Measurements from ENCODE around the gene IGSF8. TPM values are rescaled to one million over a fixed set of nuclear protein-coding genes. Genes with fewer than 3 reads are reported as not detected.

The IGSF8 gene, protein sequence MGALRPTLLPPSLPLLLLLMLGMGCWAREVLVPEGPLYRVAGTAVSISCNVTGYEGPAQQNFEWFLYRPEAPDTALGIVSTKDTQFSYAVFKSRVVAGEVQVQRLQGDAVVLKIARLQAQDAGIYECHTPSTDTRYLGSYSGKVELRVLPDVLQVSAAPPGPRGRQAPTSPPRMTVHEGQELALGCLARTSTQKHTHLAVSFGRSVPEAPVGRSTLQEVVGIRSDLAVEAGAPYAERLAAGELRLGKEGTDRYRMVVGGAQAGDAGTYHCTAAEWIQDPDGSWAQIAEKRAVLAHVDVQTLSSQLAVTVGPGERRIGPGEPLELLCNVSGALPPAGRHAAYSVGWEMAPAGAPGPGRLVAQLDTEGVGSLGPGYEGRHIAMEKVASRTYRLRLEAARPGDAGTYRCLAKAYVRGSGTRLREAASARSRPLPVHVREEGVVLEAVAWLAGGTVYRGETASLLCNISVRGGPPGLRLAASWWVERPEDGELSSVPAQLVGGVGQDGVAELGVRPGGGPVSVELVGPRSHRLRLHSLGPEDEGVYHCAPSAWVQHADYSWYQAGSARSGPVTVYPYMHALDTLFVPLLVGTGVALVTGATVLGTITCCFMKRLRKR
- 10 to 100 TPM; 34.5 to 35.9 TPM for total RNA-seq
- 42.1 TPM for polyA plus RNA-seq (2013, experiment 1 of 2)
- 37.2 TPM for polyA plus RNA-seq (2013, experiment 2 of 2)
- long read RNA-seq, experiment 1, transcript IGSF8-201 (7 exons, 2,343 nt) = major isoform, 8 of 32 reads
- long read RNA-seq, experiment 1, partial matches to known transcripts = 23 of 32 reads
- long read RNA-seq, experiment 1, other reads (novel, unspliced or antisense) = 1 of 32 reads
- long read RNA-seq, experiment 2, transcript IGSF8-201 (7 exons, 2,343 nt) = major isoform, 43 of 61 reads
- long read RNA-seq, experiment 2, partial matches to known transcripts = 6 of 61 reads
- long read RNA-seq, experiment 2, other reads (novel, unspliced or antisense) = 9 of 61 reads
- long read RNA-seq, experiment 3, transcript IGSF8-201 (7 exons, 2,343 nt) = major isoform, 95 of 119 reads
- long read RNA-seq, experiment 3, transcript IGSF8-202 (7 exons, 2,366 nt) = minor isoform, 6 of 119 reads
- long read RNA-seq, experiment 3, partial matches to known transcripts = 12 of 119 reads
- long read RNA-seq, experiment 3, other reads (novel, unspliced or antisense) = 5 of 119 reads
- long read RNA-seq, experiment 4, transcript IGSF8-201 (7 exons, 2,343 nt) = major isoform, 23 of 31 reads
- long read RNA-seq, experiment 4, partial matches to known transcripts = 6 of 31 reads
- long read RNA-seq, experiment 4, other reads (novel, unspliced or antisense) = 2 of 31 reads

DNA sequence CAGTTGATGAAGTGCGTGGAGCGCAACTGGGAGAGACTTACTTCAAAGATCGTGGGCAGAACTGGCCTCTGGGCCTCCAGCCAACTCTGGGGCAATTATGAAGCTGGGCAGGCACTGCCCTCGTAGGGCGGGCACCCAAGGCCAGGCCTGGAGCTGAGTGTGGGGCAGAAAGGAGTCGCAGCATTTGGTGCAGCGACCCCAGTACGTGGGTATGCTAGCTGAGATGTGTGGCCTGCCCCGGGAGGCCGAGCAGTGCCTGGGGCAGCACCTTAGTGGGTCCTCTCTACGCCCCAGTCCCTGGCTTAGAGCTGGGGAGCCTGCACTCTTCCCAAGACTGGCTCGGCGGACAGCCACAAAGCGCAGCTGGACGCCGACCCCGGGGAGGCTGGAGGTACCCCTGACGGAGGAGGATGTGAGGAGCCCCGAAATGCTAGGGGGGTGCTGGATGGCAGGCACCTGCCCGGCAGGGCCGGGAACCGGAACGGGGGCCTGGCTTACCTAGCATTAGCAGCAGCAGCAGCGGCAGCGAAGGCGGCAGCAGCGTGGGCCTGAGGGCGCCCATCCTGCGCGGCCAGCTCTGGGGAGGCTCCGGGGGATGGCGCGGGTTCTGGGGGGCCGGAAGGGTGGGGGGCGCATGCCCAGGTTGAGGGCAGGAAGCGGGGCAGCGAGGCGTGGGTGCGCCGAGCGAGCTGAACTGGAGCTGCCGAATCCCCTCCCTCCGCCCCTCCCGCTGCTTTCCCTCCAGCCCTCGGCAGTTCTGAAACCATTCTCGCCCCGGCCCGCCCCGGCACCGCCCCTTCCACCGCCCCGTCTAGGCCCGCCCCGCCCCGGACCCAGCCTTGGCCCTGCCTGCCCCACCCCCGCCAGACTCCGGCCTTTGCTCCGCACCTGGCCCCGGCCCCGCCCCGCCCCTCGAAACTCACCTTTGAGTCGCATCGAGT, at the start of gene IGSF8:
IGSF8 (minus strand) TSS at position 709 of the 941 bp plus-strand sequence; CDS start at position 562, 147 bp downstream.
- 5 to 30% methylated on average over 12 to 64 of the region's 64 CpGs for WGBS, 2 experiments (ENCODE audit: insufficient coverage in 1 of 2, insufficient read length in 1 of 2)
- peak within 1 kb of the TSS; percentile 67 for H3K4me3 Mint-ChIP-seq
- Histone ChIP-seq H3K9me3 (ENCODE audit: control insufficient read depth, low read length) (no peaks in the 10 kb centered on the region), H3K4me3 (ENCODE audit: low read length) (peak within 1 kb of the TSS; percentile 83), H3K9ac (ENCODE audit: extremely low read depth, low read length, poor library complexity, severe bottlenecking) (peak within 1 kb of the TSS; percentile 45), H3K27ac (ENCODE audit: low read depth, low read length) (no peak within 1 kb of the TSS), H3K36me3 (ENCODE audit: control insufficient read depth, insufficient read depth, low read length) (no peaks in the 10 kb centered on the region), H3K27me3 (ENCODE audit: control insufficient read depth, insufficient read depth, low read length, poor library complexity, severe bottlenecking) (no peaks in the 10 kb centered on the region), H3K4me1 (ENCODE audit: control insufficient read depth, insufficient read depth, low read length) (peaks cover 4% of the 10 kb centered on the region)
- H3K9me3 Mint-ChIP-seq = no peaks in the 10 kb centered on the region
- H3K36me3 Mint-ChIP-seq (ENCODE audit: low read depth) = peaks cover 2% of the 10 kb centered on the region
- peak; percentile 99 for DNase-seq
- peaks cover 26% of the 10 kb centered on the region for H3K4me1 Mint-ChIP-seq
- H3K27ac Mint-ChIP-seq = peak within 1 kb of the TSS; percentile 86
- TF ChIP-seq, protein P1, sequence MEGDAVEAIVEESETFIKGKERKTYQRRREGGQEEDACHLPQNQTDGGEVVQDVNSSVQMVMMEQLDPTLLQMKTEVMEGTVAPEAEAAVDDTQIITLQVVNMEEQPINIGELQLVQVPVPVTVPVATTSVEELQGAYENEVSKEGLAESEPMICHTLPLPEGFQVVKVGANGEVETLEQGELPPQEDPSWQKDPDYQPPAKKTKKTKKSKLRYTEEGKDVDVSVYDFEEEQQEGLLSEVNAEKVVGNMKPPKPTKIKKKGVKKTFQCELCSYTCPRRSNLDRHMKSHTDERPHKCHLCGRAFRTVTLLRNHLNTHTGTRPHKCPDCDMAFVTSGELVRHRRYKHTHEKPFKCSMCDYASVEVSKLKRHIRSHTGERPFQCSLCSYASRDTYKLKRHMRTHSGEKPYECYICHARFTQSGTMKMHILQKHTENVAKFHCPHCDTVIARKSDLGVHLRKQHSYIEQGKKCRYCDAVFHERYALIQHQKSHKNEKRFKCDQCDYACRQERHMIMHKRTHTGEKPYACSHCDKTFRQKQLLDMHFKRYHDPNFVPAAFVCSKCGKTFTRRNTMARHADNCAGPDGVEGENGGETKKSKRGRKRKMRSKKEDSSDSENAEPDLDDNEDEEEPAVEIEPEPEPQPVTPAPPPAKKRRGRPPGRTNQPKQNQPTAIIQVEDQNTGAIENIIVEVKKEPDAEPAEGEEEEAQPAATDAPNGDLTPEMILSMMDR (conservative IDR thresholded peaks at IDR 0.05) = no peak
- H3K27me3 Mint-ChIP-seq (ENCODE audit: insufficient read depth) = peaks cover 1% of the 10 kb centered on the region

GRCh38 chr1:160148121-160148520, 49.7 kb upstream of the IGSF8 start:
- Histone ChIP-seq H3K4me1 (ENCODE audit: control insufficient read depth, insufficient read depth, low read length) (no peaks in the 10 kb centered on the region), H3K9ac (ENCODE audit: extremely low read depth, low read length, poor library complexity, severe bottlenecking) (no peak overlapping the region), H3K4me3 (ENCODE audit: low read length) (no peak overlapping the region), H3K27me3 (ENCODE audit: control insufficient read depth, insufficient read depth, low read length, poor library complexity, severe bottlenecking) (no peaks in the 10 kb centered on the region), H3K36me3 (ENCODE audit: control insufficient read depth, insufficient read depth, low read length) (no peaks in the 10 kb centered on the region), H3K9me3 (ENCODE audit: control insufficient read depth, low read length) (no peaks in the 10 kb centered on the region), H3K27ac (ENCODE audit: low read depth, low read length) (no peak overlapping the region)
- Mint-ChIP-seq H3K4me1 (peaks cover 7% of the 10 kb centered on the region), H3K4me3 (no peak overlapping the region), H3K27me3 (ENCODE audit: insufficient read depth) (peaks cover 12% of the 10 kb centered on the region), H3K27ac (no peak overlapping the region), H3K9me3 (no peaks in the 10 kb centered on the region), H3K36me3 (ENCODE audit: low read depth) (no peaks in the 10 kb centered on the region)
- whole genome bisulfite sequencing, 2 experiments (ENCODE audit: insufficient coverage in 1 of 2, insufficient read length in 1 of 2) = 98 to 100% methylated on average over 3 of the region's 3 CpGs
- no peak for DNase-seq
- TF ChIP-seq, protein P1 (conservative IDR thresholded peaks at IDR 0.05) = no peak

Measured in endodermal cell (in vitro differentiated cells).